Psoas muscle (tissue), 8 donors: Measurements from ENCODE around the gene DNAJC5G. TPM values are rescaled to one million over a fixed set of nuclear protein-coding genes. Genes with fewer than 3 reads are reported as not detected.

Experiments
- ATAC-seq, 4 donors: fragments of 200-7000 bp; cut with Tn5 transposase; one replicate each; pipeline ENCODE4 v1.9.1; 2020; ENCODE audit warnings: moderate library complexity in 3 of 4, mild to moderate bottlenecking in 2 of 4
- DNase-seq, 2 donors: peaks; one replicate each; pipeline ENCODE4 v3.0.0-alpha.2; 2020
- H3K27ac ChIP-seq: fragments of 200-600 bp; one replicate; pipeline ENCODE4 v1.8.0; 2022
- H3K27me3 ChIP-seq, 3 donors: fragments of 200-600 bp in 1 of 3; one replicate each; pipeline versions ENCODE4 v1.6.1 to v1.8.0; 2013 to 2022; ENCODE audit warnings: low read length in 2 of 3, mild to moderate bottlenecking in 2 of 3, moderate library complexity in 1 of 3; ENCODE audit not compliant: insufficient read depth in 3 of 3
- H3K36me3 ChIP-seq, 2 donors: fragments of 200-600 bp in 1 of 2; one replicate each; pipeline versions ENCODE4 v1.6.1 to v1.8.0; 2013 to 2022; ENCODE audit warnings: low read depth in 1 of 2, mild to moderate bottlenecking in 1 of 2, moderate library complexity in 1 of 2; ENCODE audit not compliant: insufficient read depth in 1 of 2
- H3K4me1 ChIP-seq: fragments of 200-600 bp; one replicate; pipeline ENCODE4 v1.8.0; 2022
- H3K4me3 ChIP-seq: fragments of 200-600 bp; one replicate; pipeline ENCODE4 v1.8.0; 2022; ENCODE audit warnings: mild to moderate bottlenecking
- H3K9me3 ChIP-seq: fragments of 200-600 bp; one replicate; pipeline ENCODE4 v1.8.0; 2022
- CTCF ChIP-seq: fragments of 200-600 bp; IDR thresholded peaks from one replicate; pipeline ENCODE4 v1.8.0; 2022; ENCODE audit warnings: antibody characterized with exemption
- WGBS, 3 donors: extraction: QIAGEN DNeasy Blood & Tissue Kit; methylation state at CpG; one replicate each; pipeline versions ENCODE4 v1.1.6 to v1.1.7; 2013; 5-methylcytosine and 5-hydroxymethylcytosine counted together
- intact Hi-C, 2 donors: fragments of 100-400 bp; cut with DNase I; formaldehyde crosslinking; loops; one replicate each; pipeline versions ENCODE4 v1.11.0 to v1.14.2; 2022
- polyA plus RNA-seq, 3 donors: library from polyadenylated mRNA; stranded (reverse); fragments of 200-250 nt; gene quantifications; one replicate each; pipeline ENCODE4 v1.2.3, GENCODE V29; 2013
- total RNA-seq, 4 donors: library from RNA; stranded (reverse); fragmentation: NEBNext Ultra II Directional in 2 of 4; extraction: Animal tissue kit (Norgen Biotek cat#: 25700) in 2 of 4; gene quantifications; one replicate each; pipeline versions ENCODE4 v1.2.1 to v1.2.4, GENCODE V29; 2021 to 2023
- donor health status: healthy with polysubstance abuse.
- donor health status: DM: no; HTN: no; CAD: no; lungs with moderate emphysema.
- donor health status: Bipolar disorder and iron deficiency.
- donor health status: healthy.
- donor health status: DM: yes; HTN: yes; CAD: no.
- donor health status: DM: no; HTN: no; CAD: no.
- donor health status: DM: no; HTN: no; CAD: no.
- donor health status: DM: yes; HTN: yes; CAD: no.

Gene DNAJC5G
- total and polyA plus RNA-seq, 7 donors, result not detected

DNA sequence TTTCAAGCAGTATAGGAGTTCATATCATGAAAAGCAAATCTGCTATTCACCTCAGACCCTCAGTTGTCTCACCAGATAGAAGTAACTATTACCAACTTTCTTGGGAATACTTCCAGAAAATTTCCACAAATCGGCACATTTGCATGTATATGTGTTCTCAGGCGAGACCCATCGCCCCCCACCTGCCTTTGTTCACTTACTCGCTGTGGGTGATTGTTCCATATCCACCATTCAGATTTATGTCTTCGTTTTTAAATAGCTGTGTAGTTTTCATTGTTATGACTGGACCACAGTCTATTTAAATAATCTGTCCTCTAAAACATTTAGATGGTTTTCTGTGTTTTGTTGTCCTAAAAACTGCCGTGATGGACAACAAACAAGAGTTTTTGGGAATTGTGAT, 10.2 kb downstream of the DNAJC5G start:
- WGBS, 3 donors, result 29 to 54% (median 33%) methylated on average over 6 of the region's 6 CpGs
- Histone ChIP-seq H3K4me1 (peaks cover 44% of the 10 kb centered on the region), H3K36me3 (peaks cover 0 to 32% of the 10 kb centered on the region in 2 donors), H3K27ac (peak overlapping the region; percentile 93), H3K4me3 (peak overlapping the region; percentile 71), H3K27me3 (no peaks in the 10 kb centered on the region), H3K9me3 (no peaks in the 10 kb centered on the region)
- DNase-seq (no peak), ATAC-seq (no peak)
- TF ChIP-seq CTCF, result no peak
- intact Hi-C loops, result loop anchor here in 1 of 2 donors (10.0 kb wide), 1 partner anchor 191 kb away; no protein-coding TSS in a partner anchor

GRCh38 chr2:27288610-27289009, 13.4 kb downstream of the DNAJC5G start:
- H3K27ac ChIP-seq, result peak overlapping the region; percentile 93
- peaks cover 0 to 32% of the 10 kb centered on the region in 2 donors for H3K36me3 ChIP-seq
- TF ChIP-seq CTCF, result no peak
- ATAC-seq (no peak), DNase-seq (no peak)
- peak overlapping the region; percentile 71 for H3K4me3 ChIP-seq
- H3K9me3 ChIP-seq, result no peaks in the 10 kb centered on the region
- 17 to 28% (median 18%) methylated on average over 3 of the region's 3 CpGs for WGBS, 3 donors
- peaks cover 63% of the 10 kb centered on the region for H3K4me1 ChIP-seq
- H3K27me3 ChIP-seq, result no peaks in the 10 kb centered on the region
- intact Hi-C loops, result loop anchor here in 1 of 2 donors (10.0 kb wide), 1 partner anchor 194 kb away; no protein-coding TSS in a partner anchor

GRCh38 chr2:27290549-27290948, 15.3 kb downstream of the DNAJC5G start:
- no peak for TF ChIP-seq CTCF
- Histone ChIP-seq H3K9me3 (no peaks in the 10 kb centered on the region), H3K36me3 (peaks cover 0 to 33% of the 10 kb centered on the region in 2 donors), H3K27me3 (no peaks in the 10 kb centered on the region), H3K4me1 (peaks cover 80% of the 10 kb centered on the region), H3K27ac (peak overlapping the region; percentile 93), H3K4me3 (peak overlapping the region; percentile 71)
- ATAC-seq (no peak), DNase-seq (no peak)
- intact Hi-C loops, result no loop called here
- 25 to 53% (median 32%) methylated on average over 5 of the region's 5 CpGs for WGBS, 3 donors

GRCh38 chr2:27291865-27292264, 16.6 kb downstream of the DNAJC5G start:
- Histone ChIP-seq H3K27me3 (no peaks in the 10 kb centered on the region), H3K4me1 (peaks cover 86% of the 10 kb centered on the region), H3K9me3 (no peaks in the 10 kb centered on the region), H3K36me3 (peaks cover 0 to 40% of the 10 kb centered on the region in 2 donors), H3K4me3 (peak overlapping the region; percentile 71), H3K27ac (peak overlapping the region; percentile 93)
- intact Hi-C loops, result no loop called here
- no peak for DNase-seq
- WGBS, 3 donors, result 14 to 22% (median 18%) methylated on average over 6 of the region's 6 CpGs
- peak; percentile 69 to 86 (median 76) for ATAC-seq
- TF ChIP-seq CTCF, result no peak

GRCh38 chr2:27294928-27295327, 19.7 kb downstream of the DNAJC5G start:
- H3K27me3 ChIP-seq, result no peaks in the 10 kb centered on the region
- H3K27ac ChIP-seq, result peak overlapping the region; percentile 93
- DNase-seq (no peak), ATAC-seq (no peak)
- H3K9me3 ChIP-seq, result no peaks in the 10 kb centered on the region
- intact Hi-C loops, result no loop called here
- peaks cover 0 to 50% of the 10 kb centered on the region in 2 donors for H3K36me3 ChIP-seq
- peaks cover 77% of the 10 kb centered on the region for H3K4me1 ChIP-seq
- 57 to 73% (median 60%) methylated on average over 8 of the region's 8 CpGs for WGBS, 3 donors
- H3K4me3 ChIP-seq, result peak overlapping the region; percentile 71
- no peak for TF ChIP-seq CTCF
